ENCODE data around the gene PEA15.

DNA sequence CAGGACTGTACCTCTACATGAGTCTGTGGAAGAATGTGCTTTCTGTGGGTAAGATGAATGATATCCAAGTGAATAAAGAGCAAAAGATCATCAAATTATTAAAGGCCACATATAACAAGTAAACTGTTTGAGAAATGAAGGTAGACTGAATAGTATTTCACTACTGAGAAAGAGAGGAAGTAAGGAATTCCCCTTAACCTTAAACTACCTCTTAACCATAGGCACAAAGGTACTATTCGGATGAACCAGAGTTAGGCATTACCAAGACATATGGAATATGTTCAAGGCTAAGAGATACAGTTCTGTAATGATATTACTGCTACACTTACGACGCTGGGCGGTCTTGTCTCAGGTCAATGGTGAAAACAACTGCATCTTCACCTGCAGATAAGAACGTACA, 31.6 kb downstream of the PEA15 start:
- TF ChIP-seq POLR2AphosphoS5 (IDR thresholded peaks at IDR 0.05; ENCODE audit: low read depth, low read length) (no peak), POLR2A (IDR thresholded peaks at IDR 0.05; ENCODE audit: low read depth, low read length) (no peak)

Data from GM12892 (cell line).